OCI-LY3 (cell line): Measurements from ENCODE around the gene RNF14.

Source experiments
- EZH2phosphoT487 ChIP-seq: fragments of 200-600 bp; shearing (Covaris generic); IDR thresholded peaks from 2 replicates; pipeline ENCODE4 v1.6.1; 2018; ENCODE audit warnings: antibody characterized with exemption, mixed run types, low read depth
- TF ChIP-seq, protein P1 (sequence below): fragments of 200-600, 300-600 bp; sonication (generic); IDR thresholded peaks from 2 replicates; pipeline ENCODE4 v1.5.1; 2014; ENCODE audit warnings: antibody characterized with exemption, low read length, low read depth

- TF ChIP-seq, protein P1, sequence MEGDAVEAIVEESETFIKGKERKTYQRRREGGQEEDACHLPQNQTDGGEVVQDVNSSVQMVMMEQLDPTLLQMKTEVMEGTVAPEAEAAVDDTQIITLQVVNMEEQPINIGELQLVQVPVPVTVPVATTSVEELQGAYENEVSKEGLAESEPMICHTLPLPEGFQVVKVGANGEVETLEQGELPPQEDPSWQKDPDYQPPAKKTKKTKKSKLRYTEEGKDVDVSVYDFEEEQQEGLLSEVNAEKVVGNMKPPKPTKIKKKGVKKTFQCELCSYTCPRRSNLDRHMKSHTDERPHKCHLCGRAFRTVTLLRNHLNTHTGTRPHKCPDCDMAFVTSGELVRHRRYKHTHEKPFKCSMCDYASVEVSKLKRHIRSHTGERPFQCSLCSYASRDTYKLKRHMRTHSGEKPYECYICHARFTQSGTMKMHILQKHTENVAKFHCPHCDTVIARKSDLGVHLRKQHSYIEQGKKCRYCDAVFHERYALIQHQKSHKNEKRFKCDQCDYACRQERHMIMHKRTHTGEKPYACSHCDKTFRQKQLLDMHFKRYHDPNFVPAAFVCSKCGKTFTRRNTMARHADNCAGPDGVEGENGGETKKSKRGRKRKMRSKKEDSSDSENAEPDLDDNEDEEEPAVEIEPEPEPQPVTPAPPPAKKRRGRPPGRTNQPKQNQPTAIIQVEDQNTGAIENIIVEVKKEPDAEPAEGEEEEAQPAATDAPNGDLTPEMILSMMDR, result no peak
- no peak for TF ChIP-seq EZH2phosphoT487
Measured at GRCh38 chr5:142017832-142018427, 49.0 kb downstream of the RNF14 start.
